Small intestine (tissue), 7 donors: ENCODE data around the gene NVL. TPM values are rescaled to one million over a fixed set of nuclear protein-coding genes. Genes with fewer than 3 reads are reported as not detected.
A peak's percentile ranks its signal among the peaks of the same experiment; 100 is the strongest.

Source experiments
- DNase-seq, 2 donors: peaks; one replicate each; pipeline versions ENCODE4 v3.0.0 to v3.0.0-alpha.2; 2013
- FAIRE-seq: peaks from 2 replicates; lab custom pipeline; 2012; peaks lifted over from hg19 to GRCh38; lab: Jason Lieb, UNC
- H3K27ac ChIP-seq, 3 donors: one replicate each; pipeline ENCODE4 v1.5.1; 2013; ENCODE audit warnings: low read length in 2 of 3, mild to moderate bottlenecking in 2 of 3, control low read depth in 1 of 3, inconsistent platforms in 1 of 3, low read depth in 1 of 3, moderate library complexity in 1 of 3
- H3K27me3 ChIP-seq, 3 donors: one replicate each; pipeline ENCODE4 v1.6.1; 2013; ENCODE audit warnings: low read length in 3 of 3, inconsistent platforms in 1 of 3; ENCODE audit not compliant: control insufficient read depth in 3 of 3, insufficient read depth in 3 of 3
- H3K36me3 ChIP-seq, 3 donors: one replicate each; pipeline ENCODE4 v1.6.1; 2013; ENCODE audit warnings: low read length in 3 of 3, inconsistent platforms in 1 of 3, low read depth in 1 of 3, mild to moderate bottlenecking in 1 of 3, moderate library complexity in 1 of 3; ENCODE audit not compliant: control insufficient read depth in 3 of 3, insufficient read depth in 2 of 3
- H3K4me1 ChIP-seq, 3 donors: one replicate each; pipeline ENCODE4 v1.6.1; 2013; ENCODE audit warnings: low read length in 2 of 3, inconsistent platforms in 1 of 3, low read depth in 1 of 3, mild to moderate bottlenecking in 1 of 3, moderate library complexity in 1 of 3; ENCODE audit not compliant: control insufficient read depth in 3 of 3, insufficient read depth in 2 of 3
- H3K4me3 ChIP-seq, 3 donors: one replicate each; pipeline ENCODE4 v1.5.1; 2013; ENCODE audit warnings: low read length in 3 of 3, control low read depth in 1 of 3, inconsistent platforms in 1 of 3, low read depth in 1 of 3, mild to moderate bottlenecking in 1 of 3, moderate library complexity in 1 of 3
- H3K9me3 ChIP-seq, 2 donors: one replicate each; pipeline ENCODE4 v1.6.1; 2013; ENCODE audit warnings: low read depth in 1 of 2, low read length in 1 of 2; ENCODE audit not compliant: control insufficient read depth in 2 of 2, insufficient read depth in 1 of 2
- WGBS, 3 donors: extraction: QIAGEN DNeasy Blood & Tissue Kit; methylation state at CpG; one replicate each; pipeline ENCODE4 v1.1.7; 2013; 5-methylcytosine and 5-hydroxymethylcytosine counted together
- polyA plus RNA-seq, 4 donors: library from polyadenylated mRNA; stranded (reverse) in 3 of 4; unstranded in 1 of 4; fragments of 200-250 nt in 3 of 4; fragments of 120-200 nt in 1 of 4; gene quantifications; one replicate each; pipeline versions ENCODE4 v1.2.1 to v1.2.3, GENCODE V29; 2013
- donor health status: healthy with polysubstance abuse.
- donor health status: control.
- donor health status: control.
- donor health status: Bipolar disorder and iron deficiency.
- donor health status: healthy.

NVL gene
- polyA plus RNA-seq, 4 donors = 16.4 to 39.1 (median 22.3) TPM

- Histone ChIP-seq H3K9me3 (no peaks in the 10 kb centered on the region), H3K27ac (no peak overlapping the region), H3K4me1 (no peaks in the 10 kb centered on the region), H3K36me3 (peaks cover 8 to 40% (median 17%) of the 10 kb centered on the region in 3 donors), H3K4me3 (no peak overlapping the region), H3K27me3 (no peaks in the 10 kb centered on the region)
- peak in 1 of 2 donors; percentile 15 for DNase-seq
- no peak for FAIRE-seq
- 71 to 85% (median 81%) methylated on average over 1 of the region's 1 CpG for WGBS, 3 donors
Measured at GRCh38 chr1:224289396-224289795, 40.6 kb downstream of the NVL start.

- no peak for FAIRE-seq
- DNase-seq = no peak
- Histone ChIP-seq H3K27ac (no peak overlapping the region), H3K4me1 (no peaks in the 10 kb centered on the region), H3K36me3 (peaks cover 5 to 37% (median 14%) of the 10 kb centered on the region in 3 donors), H3K9me3 (no peaks in the 10 kb centered on the region), H3K4me3 (no peak overlapping the region), H3K27me3 (no peaks in the 10 kb centered on the region)
- 87 to 97% (median 93%) methylated on average over 2 of the region's 2 CpGs for WGBS, 3 donors
Measured at GRCh38 chr1:224287714-224288113, 42.3 kb downstream of the NVL start.

GRCh38 chr1:224282140-224282539 lies 47.8 kb downstream of the NVL start:
- Histone ChIP-seq H3K27me3 (no peaks in the 10 kb centered on the region), H3K36me3 (peaks cover 2 to 33% (median 10%) of the 10 kb centered on the region in 3 donors), H3K4me1 (peaks cover 0 to 14% (median 4%) of the 10 kb centered on the region in 3 donors), H3K27ac (no peak overlapping the region), H3K4me3 (no peak overlapping the region), H3K9me3 (no peaks in the 10 kb centered on the region)
- 95 to 96% (median 95%) methylated on average over 3 of the region's 3 CpGs for WGBS, 3 donors
- no peak for FAIRE-seq
- no peak for DNase-seq

DNA sequence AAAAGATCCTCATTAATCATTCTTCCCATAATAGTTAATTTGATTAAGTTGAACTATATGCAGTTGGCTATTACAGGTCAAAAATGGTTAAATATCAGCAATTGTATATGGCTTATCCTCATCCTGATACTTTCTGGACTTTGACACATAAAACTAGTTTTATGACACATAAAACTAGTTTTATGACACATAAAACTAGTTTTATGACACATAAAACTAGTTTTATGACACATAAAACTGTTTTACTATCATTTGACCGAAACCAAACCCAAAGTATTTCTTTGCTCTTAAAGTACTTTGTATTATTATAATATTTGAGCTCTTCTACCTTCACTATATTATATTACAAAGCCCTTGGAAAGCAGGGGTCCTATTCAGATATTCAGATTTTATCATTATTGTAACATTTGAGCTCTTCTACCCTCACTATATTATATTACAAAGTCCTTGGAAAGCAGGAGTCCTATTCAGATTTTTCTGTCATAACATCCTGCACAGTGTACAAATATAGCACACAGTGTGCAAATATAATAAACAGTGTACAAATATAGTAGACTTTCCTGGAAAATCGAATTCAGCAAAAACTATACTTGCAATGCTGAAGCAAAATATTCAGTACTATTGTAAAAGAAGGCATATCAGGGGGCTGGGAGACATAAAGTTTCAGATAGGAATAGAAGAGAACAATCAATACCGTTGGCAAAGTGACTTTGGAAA lies 53.0 kb downstream of the NVL start:
- Histone ChIP-seq H3K27ac (peak overlapping the region in 2 of 3 donors; percentile 11 to 91), H3K27me3 (no peaks in the 10 kb centered on the region), H3K9me3 (no peaks in the 10 kb centered on the region), H3K36me3 (peaks cover 0 to 23% (median 4%) of the 10 kb centered on the region in 3 donors), H3K4me1 (peaks cover 0 to 30% (median 4%) of the 10 kb centered on the region in 3 donors), H3K4me3 (no peak overlapping the region)
- DNase-seq (peak; percentile 63 to 71), FAIRE-seq (peak; percentile 96)
- WGBS, 3 donors = 20 to 59% (median 36%) methylated on average over 3 of the region's 3 CpGs

GRCh38 chr1:224274970-224275626 lies 54.9 kb downstream of the NVL start:
- no peak for FAIRE-seq

GRCh38 chr1:224273641-224274040 lies 56.3 kb downstream of the NVL start:
- H3K27ac ChIP-seq = peak overlapping the region; percentile 11 to 91 (median 88)
- no peaks in the 10 kb centered on the region for H3K27me3 ChIP-seq
- FAIRE-seq (peak; percentile 19), DNase-seq (peak; percentile 86 to 93)
- 21 to 71% (median 70%) methylated on average over 2 of the region's 2 CpGs for WGBS, 3 donors
- H3K4me1 ChIP-seq = peaks cover 0 to 28% (median 4%) of the 10 kb centered on the region in 3 donors
- H3K36me3 ChIP-seq = peaks cover 2 to 28% (median 2%) of the 10 kb centered on the region in 3 donors
- H3K9me3 ChIP-seq = no peaks in the 10 kb centered on the region
- no peak overlapping the region for H3K4me3 ChIP-seq

More at GRCh38 chr1:224274970-224275626, 54.9 kb downstream of the NVL start:
- Histone ChIP-seq H3K4me3 (no peak overlapping the region), H3K9me3 (no peaks in the 10 kb centered on the region), H3K4me1 (peaks cover 0 to 30% (median 4%) of the 10 kb centered on the region in 3 donors), H3K36me3 (peaks cover 1 to 23% (median 2%) of the 10 kb centered on the region in 3 donors), H3K27me3 (no peaks in the 10 kb centered on the region), H3K27ac (peak overlapping the region in 2 of 3 donors; percentile 32 to 91)
- DNase-seq = peak in 1 of 2 donors; percentile 18
- 70 to 84% (median 82%) methylated on average over 6 of the region's 6 CpGs for WGBS, 3 donors

DNA sequence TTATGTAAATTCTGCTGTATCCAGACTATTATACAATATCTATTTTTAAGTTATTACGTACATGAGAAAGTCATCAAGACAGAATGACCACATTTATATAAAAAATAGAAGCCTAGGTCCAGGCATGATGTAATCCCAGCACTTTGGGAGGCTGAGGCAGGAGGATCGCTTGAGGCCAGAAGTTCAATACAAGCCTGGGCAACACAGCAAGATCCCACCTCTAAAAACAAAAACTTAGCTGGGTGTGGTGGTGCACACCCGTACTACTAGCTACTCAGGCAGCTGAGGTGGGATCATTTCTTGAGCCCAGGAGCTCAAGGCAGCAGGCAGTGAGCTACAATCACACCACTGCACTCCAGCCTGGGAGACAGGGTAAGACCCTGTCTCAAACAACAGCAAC lies 58.9 kb downstream of the NVL start:
- no peaks in the 10 kb centered on the region for H3K27me3 ChIP-seq
- H3K4me1 ChIP-seq = peaks cover 0 to 9% (median 0%) of the 10 kb centered on the region in 3 donors
- no peak overlapping the region for H3K4me3 ChIP-seq
- H3K36me3 ChIP-seq = peaks cover 2 to 33% (median 4%) of the 10 kb centered on the region in 3 donors
- FAIRE-seq (no peak), DNase-seq (no peak)
- no peak overlapping the region for H3K27ac ChIP-seq
- WGBS, 3 donors = 95 to 99% (median 99%) methylated on average over 3 of the region's 3 CpGs
- H3K9me3 ChIP-seq = no peaks in the 10 kb centered on the region

- 91 to 96% (median 91%) methylated on average over 4 of the region's 4 CpGs for WGBS, 3 donors
- H3K4me3 ChIP-seq = no peak overlapping the region
- no peak overlapping the region for H3K27ac ChIP-seq
- FAIRE-seq = no peak
- peaks cover 2 to 37% (median 6%) of the 10 kb centered on the region in 3 donors for H3K36me3 ChIP-seq
- no peaks in the 10 kb centered on the region for H3K9me3 ChIP-seq
- no peaks in the 10 kb centered on the region for H3K4me1 ChIP-seq
- no peak for DNase-seq
- H3K27me3 ChIP-seq = no peaks in the 10 kb centered on the region
Measured at GRCh38 chr1:224267925-224268324, 62.0 kb downstream of the NVL start.
